K562 (cell line): Measurements from ENCODE around the gene CLUH. TPM values are rescaled to one million over a fixed set of nuclear protein-coding genes. Genes with fewer than 3 reads are reported as not detected.

Experiments used
- ATF7 ChIP-seq: fragments of 450-650 bp; IDR thresholded peaks from 2 replicates; pipeline ENCODE4 v1.7.1; 2014; ENCODE audit warnings: mild to moderate bottlenecking, moderate library complexity
- ETS2 ChIP-seq: IDR thresholded peaks from 2 replicates; pipeline ENCODE4 v1.6.1; 2016; ENCODE audit warnings: borderline replicate concordance, missing genetic modification characterization, mild to moderate bottlenecking, moderate library complexity, missing compliant biosample characterization; ENCODE audit not compliant: poor library complexity, severe bottlenecking
- LARP7 ChIP-seq: fragments of 450-650 bp; IDR thresholded peaks from 2 replicates; pipeline ENCODE4 v1.6.1; 2016
- MCM3 ChIP-seq: fragments of 450-650 bp; IDR thresholded peaks from 2 replicates; pipeline ENCODE4 v1.6.1; 2016
- MLX ChIP-seq, 2 experiments: fragments of 450-650 bp in 1 of 2; sonication (generic) in 1 of 2; formaldehyde crosslinking; conservative IDR thresholded peaks; 2 replicates each; pipeline versions ENCODE4 v1.4.0 to v1.8.1; 2020 to 2022; ENCODE audit warnings: mild to moderate bottlenecking in 1 of 2, missing genetic modification reagents in 1 of 2
- OTX1 ChIP-seq: fragments of 450-650 bp; formaldehyde crosslinking; IDR thresholded peaks from 2 replicates; pipeline ENCODE4 v1.4.0; 2022; ENCODE audit warnings: mild to moderate bottlenecking
- SMAD1 ChIP-seq: fragments of 150-350 bp; IDR thresholded peaks from 2 replicates; pipeline ENCODE4 v1.6.1; 2014; ENCODE audit warnings: low read length, low read depth; ENCODE audit not compliant: partially characterized antibody
- TEAD2 ChIP-seq: fragments of 450-650 bp; IDR thresholded peaks from 2 replicates; pipeline ENCODE4 v1.6.1; 2016; ENCODE audit warnings: missing genetic modification characterization, control low read depth, missing compliant biosample characterization
- ZBTB40 ChIP-seq, 2 experiments: fragments of 450-650 bp in 1 of 2; sonication (generic) in 1 of 2; formaldehyde crosslinking in 1 of 2; IDR thresholded peaks; 2 replicates each; pipeline versions ENCODE4 v1.7.1 to v1.9.0; 2016 to 2022; ENCODE audit warnings: inconsistent platforms in 1 of 2, mild to moderate bottlenecking in 1 of 2, missing genetic modification reagents in 1 of 2
- ZC3H4 ChIP-seq: sonication (generic); formaldehyde crosslinking; IDR thresholded peaks from 2 replicates; pipeline ENCODE4 v1.9.0; 2021; ENCODE audit warnings: missing genetic modification reagents, borderline replicate concordance
- polyA plus RNA-seq, 8 experiments: library from polyadenylated mRNA; depleted of rRNA in 4 of 8; stranded (reverse) in 5 of 8; unstranded in 3 of 8; fragments of >200 nt; fragmentation: Nextera tagmentation in 2 of 8; fragmentation: Illumina TruSeq in 1 of 8; extraction: Ambion mirVana in 2 of 8; extraction: Trizol in 1 of 8; gene quantifications; 2 replicates each; pipeline versions ENCODE4 v1.2.1 to v1.2.3, GENCODE V29; 2011 to 2014; ENCODE audit warnings: inconsistent platforms in 1 of 8, missing spikeins in 1 of 8
- total RNA-seq, 7 experiments: library from RNA; depleted of rRNA in 6 of 7; stranded (reverse); fragments of >200 nt in 6 of 7; fragmentation: Illumina TruSeq in 2 of 7; extraction: Trizol in 2 of 7; gene quantifications; 2 replicates each; pipeline versions ENCODE4 v1.2.1 to v1.2.3, GENCODE V29; 2011 to 2021; ENCODE audit warnings: low replicate concordance in 1 of 7
- TF ChIP-seq, protein P1 (sequence below): fragments of 450-650 bp; formaldehyde crosslinking; IDR thresholded peaks from 2 replicates; pipeline ENCODE4 v1.4.0; 2022; ENCODE audit warnings: missing genetic modification characterization
- TF ChIP-seq, protein P2 (sequence below): fragments of 450-650 bp; IDR thresholded peaks from 2 replicates; pipeline ENCODE4 v1.6.1; 2018; ENCODE audit warnings: mild to moderate bottlenecking, low read depth; ENCODE audit not compliant: partially characterized antibody

CLUH gene
- total and polyA plus RNA-seq, 9 of the 15 experiments (the other 6 are each of a cell fraction or from before 2014, with no cell fraction given), result 0.21 to 140 (median 33.2) TPM

- TF ChIP-seq ZBTB40 (IDR thresholded peaks at IDR 0.05) (no peak), ZBTB40 (CRISPR knock-in tag; IDR thresholded peaks at IDR 0.05) (no peak), ZC3H4 (CRISPR knock-in tag) (no peak), ATF7 (no peak), SMAD1 (no peak), LARP7 (no peak), OTX1 (CRISPR knock-in tag) (no peak), MCM3 (no peak), MLX (CRISPR knock-in tag; conservative IDR thresholded peaks at IDR 0.05) (no peak), ETS2 (tag) (no peak), TEAD2 (tag) (no peak)
- TF ChIP-seq, protein P1, sequence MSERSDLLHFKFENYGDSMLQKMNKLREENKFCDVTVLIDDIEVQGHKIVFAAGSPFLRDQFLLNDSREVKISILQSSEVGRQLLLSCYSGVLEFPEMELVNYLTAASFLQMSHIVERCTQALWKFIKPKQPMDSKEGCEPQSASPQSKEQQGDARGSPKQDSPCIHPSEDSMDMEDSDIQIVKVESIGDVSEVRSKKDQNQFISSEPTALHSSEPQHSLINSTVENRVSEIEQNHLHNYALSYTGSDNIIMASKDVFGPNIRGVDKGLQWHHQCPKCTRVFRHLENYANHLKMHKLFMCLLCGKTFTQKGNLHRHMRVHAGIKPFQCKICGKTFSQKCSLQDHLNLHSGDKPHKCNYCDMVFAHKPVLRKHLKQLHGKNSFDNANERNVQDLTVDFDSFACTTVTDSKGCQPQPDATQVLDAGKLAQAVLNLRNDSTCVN, result no peak
- TF ChIP-seq, protein P2, sequence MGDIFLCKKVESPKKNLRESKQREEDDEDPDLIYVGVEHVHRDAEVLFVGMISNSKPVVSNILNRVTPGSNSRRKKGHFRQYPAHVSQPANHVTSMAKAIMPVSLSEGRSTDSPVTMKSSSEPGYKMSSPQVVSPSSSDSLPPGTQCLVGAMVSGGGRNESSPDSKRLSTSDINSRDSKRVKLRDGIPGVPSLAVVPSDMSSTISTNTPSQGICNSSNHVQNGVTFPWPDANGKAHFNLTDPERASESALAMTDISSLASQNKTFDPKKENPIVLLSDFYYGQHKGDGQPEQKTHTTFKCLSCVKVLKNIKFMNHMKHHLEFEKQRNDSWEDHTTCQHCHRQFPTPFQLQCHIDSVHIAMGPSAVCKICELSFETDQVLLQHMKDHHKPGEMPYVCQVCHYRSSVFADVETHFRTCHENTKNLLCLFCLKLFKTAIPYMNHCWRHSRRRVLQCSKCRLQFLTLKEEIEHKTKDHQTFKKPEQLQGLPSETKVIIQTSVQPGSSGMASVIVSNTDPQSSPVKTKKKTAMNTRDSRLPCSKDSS, result no peak
Measured at GRCh38 chr17:2737693-2738092, 26.1 kb upstream of the CLUH start (continued).
